Esophagus squamous epithelium (tissue), 5 donors: ENCODE data around the gene NEMP2. TPM values are rescaled to one million over a fixed set of nuclear protein-coding genes. Genes with fewer than 3 reads are reported as not detected.

Source experiments
- DNase-seq: peaks from one replicate; lab custom pipeline; 2025; lab: John Stamatoyannopoulos, UW
- H3K27ac ChIP-seq, 4 donors: fragments of 200-600 bp; sonication (generic); one replicate each; pipeline ENCODE4 v1.5.1; 2016 to 2019; ENCODE audit warnings: mild to moderate bottlenecking in 1 of 4
- H3K27me3 ChIP-seq, 4 donors: fragments of 200-600 bp; sonication (generic); 1 replicate in 3 of 4; 2 replicates in 1 of 4; pipeline versions ENCODE4 v1.5.1 to v1.6.0; 2017 to 2021; ENCODE audit warnings: antibody characterized with exemption in 1 of 4
- H3K36me3 ChIP-seq, 3 donors: fragments of 200-600 bp; sonication (generic); one replicate each; pipeline ENCODE4 v1.5.1; 2016 to 2019
- H3K4me1 ChIP-seq, 3 donors: fragments of 200-600 bp; sonication (generic); one replicate each; pipeline ENCODE4 v1.5.1; 2017 to 2019
- H3K4me3 ChIP-seq, 4 donors: fragments of 200-600 bp; sonication (generic); 1 replicate in 3 of 4; 2 replicates in 1 of 4; pipeline ENCODE4 v1.5.1; 2016 to 2019; ENCODE audit warnings: mild to moderate bottlenecking in 2 of 4, moderate library complexity in 1 of 4
- H3K9me3 ChIP-seq, 3 donors: fragments of 200-600 bp; sonication (generic); one replicate each; pipeline ENCODE4 v1.5.1; 2016 to 2019
- POLR2A ChIP-seq, 4 donors: fragments of 450-650 bp; IDR thresholded peaks; one replicate each; pipeline ENCODE4 v1.6.1; 2017; ENCODE audit warnings: antibody characterized with exemption in 4 of 4, mild to moderate bottlenecking in 4 of 4, moderate library complexity in 3 of 4
- WGBS, 2 donors: methylation state at CpG; one replicate each; pipeline ENCODE4 v1.1.5; 2018; 5-methylcytosine and 5-hydroxymethylcytosine counted together
- intact Hi-C: fragments of 100-400 bp; cut with DNase I; formaldehyde crosslinking; loops from one replicate; pipeline ENCODE4 v1.15.0; 2022
- total RNA-seq, 4 donors: library from RNA; depleted of rRNA; stranded (reverse); fragments of >200 nt; gene quantifications; one replicate each; pipeline ENCODE4 v1.1.0, GENCODE V29; 2016
- TF ChIP-seq, protein P1 (sequence below), 6 experiments: fragments of 450-650 bp in 4 of 6; fragments of 200-600 bp in 2 of 6; sonication (generic) in 2 of 6; IDR thresholded peaks; one replicate each; pipeline ENCODE4 v1.5.1; 2016 to 2019; ENCODE audit warnings: antibody characterized with exemption in 6 of 6, mild to moderate bottlenecking in 4 of 6, moderate library complexity in 4 of 6
- donor health status: DM: yes; HTN: yes; CAD: no.

Gene NEMP2
- total RNA-seq, 4 donors from 2014 or later = 1.0 to 2.7 (median 2.0) TPM

DNA sequence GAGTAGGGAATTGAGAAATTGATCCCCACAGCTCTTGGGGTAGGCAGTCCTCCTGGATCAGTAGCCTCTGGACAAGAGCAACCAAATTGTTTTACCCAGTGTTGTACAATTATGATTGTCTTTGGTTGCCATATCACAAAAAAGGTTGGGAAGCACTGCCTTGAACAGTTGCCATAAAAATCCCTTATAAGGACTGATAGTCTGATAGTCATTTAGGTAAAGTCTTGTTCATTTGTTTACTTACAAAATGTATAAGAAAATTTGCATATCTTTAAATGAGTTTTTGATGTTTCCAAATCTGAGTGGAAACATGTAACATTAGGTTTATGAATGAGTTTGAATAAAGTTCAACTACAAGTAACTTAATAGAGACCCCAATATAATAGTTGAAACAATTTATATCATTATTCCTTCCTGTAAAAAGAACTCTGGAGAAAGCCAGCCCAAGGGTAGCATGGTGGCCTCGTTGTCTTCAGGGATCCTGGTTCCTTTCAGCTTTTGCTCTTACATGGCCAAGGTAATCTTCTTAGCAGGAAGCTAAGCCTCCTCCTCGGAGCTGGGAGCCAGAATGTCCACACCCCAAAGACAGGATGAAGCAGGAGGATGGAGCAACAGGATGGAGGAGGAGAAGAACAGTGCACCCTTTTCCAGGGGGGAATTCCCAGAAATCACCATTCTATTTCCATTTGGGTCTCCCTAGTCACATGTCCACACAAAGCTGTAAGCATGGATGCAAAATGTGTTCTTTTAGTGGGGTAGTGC is 35.7 kb upstream of the NEMP2 start:
- Histone ChIP-seq H3K9me3 (peaks cover 0 to 15% (median 10%) of the 10 kb centered on the region in 3 donors), H3K4me1 (peaks cover 0 to 43% (median 5%) of the 10 kb centered on the region in 3 donors), H3K4me3 (no peak overlapping the region), H3K36me3 (no peaks in the 10 kb centered on the region), H3K27ac (no peak overlapping the region), H3K27me3 (no peaks in the 10 kb centered on the region)
- 33 to 37% methylated on average over 2 of the region's 2 CpGs for WGBS, 2 donors
- intact Hi-C loops = no loop called here
- DNase-seq = no peak
- no peak for TF ChIP-seq POLR2A (IDR thresholded peaks at IDR 0.05)
- TF ChIP-seq, protein P1, sequence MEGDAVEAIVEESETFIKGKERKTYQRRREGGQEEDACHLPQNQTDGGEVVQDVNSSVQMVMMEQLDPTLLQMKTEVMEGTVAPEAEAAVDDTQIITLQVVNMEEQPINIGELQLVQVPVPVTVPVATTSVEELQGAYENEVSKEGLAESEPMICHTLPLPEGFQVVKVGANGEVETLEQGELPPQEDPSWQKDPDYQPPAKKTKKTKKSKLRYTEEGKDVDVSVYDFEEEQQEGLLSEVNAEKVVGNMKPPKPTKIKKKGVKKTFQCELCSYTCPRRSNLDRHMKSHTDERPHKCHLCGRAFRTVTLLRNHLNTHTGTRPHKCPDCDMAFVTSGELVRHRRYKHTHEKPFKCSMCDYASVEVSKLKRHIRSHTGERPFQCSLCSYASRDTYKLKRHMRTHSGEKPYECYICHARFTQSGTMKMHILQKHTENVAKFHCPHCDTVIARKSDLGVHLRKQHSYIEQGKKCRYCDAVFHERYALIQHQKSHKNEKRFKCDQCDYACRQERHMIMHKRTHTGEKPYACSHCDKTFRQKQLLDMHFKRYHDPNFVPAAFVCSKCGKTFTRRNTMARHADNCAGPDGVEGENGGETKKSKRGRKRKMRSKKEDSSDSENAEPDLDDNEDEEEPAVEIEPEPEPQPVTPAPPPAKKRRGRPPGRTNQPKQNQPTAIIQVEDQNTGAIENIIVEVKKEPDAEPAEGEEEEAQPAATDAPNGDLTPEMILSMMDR (IDR thresholded peaks at IDR 0.05) = no peak

DNA sequence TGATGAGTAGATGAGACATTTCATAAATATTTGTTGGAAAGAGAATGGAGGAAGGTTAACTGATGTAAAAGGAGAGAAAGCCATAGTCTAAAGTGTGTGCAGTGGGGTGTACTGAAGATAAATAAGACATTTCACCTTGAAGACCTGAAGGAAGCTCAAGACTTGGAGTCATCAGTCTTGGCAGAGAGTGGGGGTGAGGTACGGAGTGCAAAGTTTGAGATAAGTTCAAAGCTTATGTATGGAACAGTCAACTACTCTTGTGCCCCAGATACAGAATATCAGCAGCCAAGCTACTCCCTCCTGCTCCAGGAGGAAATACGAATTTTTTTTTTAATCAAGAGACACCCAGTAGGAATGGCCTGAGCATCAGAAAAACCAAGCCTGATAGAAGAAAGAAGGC is 30.3 kb upstream of the NEMP2 start:
- TF ChIP-seq POLR2A (IDR thresholded peaks at IDR 0.05) = no peak
- TF ChIP-seq, protein P1 (IDR thresholded peaks at IDR 0.05) = no peak
- Histone ChIP-seq H3K27ac (no peak overlapping the region), H3K36me3 (no peaks in the 10 kb centered on the region), H3K27me3 (no peaks in the 10 kb centered on the region), H3K4me3 (no peak overlapping the region), H3K4me1 (no peaks in the 10 kb centered on the region), H3K9me3 (peaks cover 0 to 15% (median 10%) of the 10 kb centered on the region in 3 donors)
- WGBS, 2 donors = 87 to 90% methylated on average over 2 of the region's 2 CpGs
- DNase-seq = no peak
- intact Hi-C loops = no loop called here

DNA sequence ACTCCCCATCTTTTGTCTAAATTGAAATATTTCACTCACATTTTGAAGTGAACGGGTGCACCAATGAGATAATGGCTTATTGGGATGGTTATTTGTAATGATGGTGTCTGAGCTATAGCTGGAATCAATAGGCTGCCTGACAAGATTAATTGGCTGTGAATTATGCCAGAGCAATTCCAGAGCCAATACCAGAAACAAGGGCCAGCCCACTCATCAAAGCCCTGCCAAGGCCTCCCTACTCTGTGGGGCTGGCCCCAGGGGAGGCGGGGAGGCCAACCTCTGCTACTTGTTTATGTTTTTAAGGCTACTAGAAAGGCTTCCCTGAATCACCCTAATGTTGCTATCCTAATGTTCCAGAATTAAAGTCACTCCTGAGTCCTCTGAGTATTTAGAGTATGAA is 29.1 kb upstream of the NEMP2 start:
- Histone ChIP-seq H3K4me3 (no peak overlapping the region), H3K9me3 (peaks cover 0 to 15% (median 10%) of the 10 kb centered on the region in 3 donors), H3K27ac (no peak overlapping the region), H3K27me3 (no peaks in the 10 kb centered on the region), H3K36me3 (no peaks in the 10 kb centered on the region), H3K4me1 (no peaks in the 10 kb centered on the region)
- TF ChIP-seq, protein P1 (IDR thresholded peaks at IDR 0.05) = no peak
- TF ChIP-seq POLR2A (IDR thresholded peaks at IDR 0.05) = no peak
- intact Hi-C loops = no loop called here
- WGBS, 2 donors = 85 to 97% methylated on average over 2 of the region's 2 CpGs
- DNase-seq = no peak

DNA sequence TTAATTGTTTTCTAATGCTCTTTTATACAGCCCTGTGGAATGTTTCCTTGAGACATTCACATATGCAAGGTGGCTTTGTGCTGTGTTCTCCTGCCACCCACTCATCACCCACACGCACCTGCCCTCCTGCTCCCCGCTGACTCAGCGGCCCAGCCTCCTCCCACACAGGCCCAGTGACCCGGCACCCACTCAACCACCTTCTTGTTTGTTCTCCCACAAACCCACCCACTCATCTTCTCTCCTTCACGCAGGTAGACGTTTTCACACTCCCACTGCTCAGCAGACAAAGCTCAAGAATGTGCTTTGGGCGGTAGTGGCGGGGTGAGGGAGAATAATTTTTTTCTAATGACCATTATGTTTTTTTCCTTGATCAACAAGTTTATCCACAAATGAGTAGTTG is 28.6 kb upstream of the NEMP2 start:
- WGBS, 2 donors = 76 to 78% methylated on average over 8 of the region's 8 CpGs
- intact Hi-C loops = no loop called here
- Histone ChIP-seq H3K4me1 (no peaks in the 10 kb centered on the region), H3K36me3 (no peaks in the 10 kb centered on the region), H3K27me3 (no peaks in the 10 kb centered on the region), H3K27ac (no peak overlapping the region), H3K9me3 (peaks cover 0 to 11% (median 10%) of the 10 kb centered on the region in 3 donors), H3K4me3 (no peak overlapping the region)
- no peak for TF ChIP-seq POLR2A (IDR thresholded peaks at IDR 0.05)
- TF ChIP-seq, protein P1 (IDR thresholded peaks at IDR 0.05) = no peak
- DNase-seq = no peak

DNA sequence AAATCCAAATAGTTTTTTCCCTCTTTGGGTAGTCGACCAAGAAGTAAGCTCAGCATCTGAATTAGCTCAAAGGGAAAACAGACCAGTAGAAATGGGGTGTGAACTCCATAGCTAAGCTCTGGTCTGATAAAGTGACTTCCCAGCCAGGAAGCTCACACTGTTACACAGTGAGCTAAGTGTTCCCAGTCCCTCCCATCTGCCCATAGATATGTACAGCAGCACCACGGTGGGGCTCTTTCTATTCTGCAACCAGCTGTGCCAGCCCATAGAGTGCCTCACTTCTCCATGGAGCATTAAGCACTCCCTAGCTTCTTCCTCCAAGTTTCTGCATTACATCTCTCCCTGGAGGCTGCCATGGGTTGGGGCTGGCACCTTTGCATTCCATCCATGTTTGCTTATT is 27.6 kb upstream of the NEMP2 start:
- 62 to 69% methylated on average over 2 of the region's 2 CpGs for WGBS, 2 donors
- intact Hi-C loops = no loop called here

More for the DNA sequence above, 27.6 kb upstream of the NEMP2 start:
- Histone ChIP-seq H3K36me3 (no peaks in the 10 kb centered on the region), H3K9me3 (peaks cover 0 to 2% (median 0%) of the 10 kb centered on the region in 3 donors), H3K27ac (no peak overlapping the region), H3K4me3 (no peak overlapping the region), H3K4me1 (no peaks in the 10 kb centered on the region), H3K27me3 (no peaks in the 10 kb centered on the region)
- no peak for DNase-seq
- TF ChIP-seq, protein P1 (IDR thresholded peaks at IDR 0.05) = no peak
- no peak for TF ChIP-seq POLR2A (IDR thresholded peaks at IDR 0.05)
